H9 (cell line): Measurements from ENCODE around the gene FARS2. TPM values are rescaled to one million over a fixed set of nuclear protein-coding genes. Genes with fewer than 3 reads are reported as not detected.

ENCODE experiments used
- DNase-seq: peaks from one replicate; pipeline ENCODE4 v3.0.0-alpha.2; 2017
- H2AFZ ChIP-seq: one replicate; pipeline ENCODE4 v1.6.1; 2013; ENCODE audit warnings: mild to moderate bottlenecking, low read length, control low read depth, moderate library complexity
- H2AK5ac ChIP-seq: 2 replicates; pipeline ENCODE4 v1.6.1; 2013; ENCODE audit warnings: low read length, control low read depth, mixed read lengths; ENCODE audit not compliant: insufficient read length
- H2BK120ac ChIP-seq: one replicate; pipeline ENCODE4 v1.6.1; 2013; ENCODE audit warnings: low read depth, mild to moderate bottlenecking, low read length, control low read depth, inconsistent platforms; ENCODE audit not compliant: poor library complexity, severe bottlenecking
- H2BK12ac ChIP-seq: 2 replicates; pipeline ENCODE4 v1.6.1; 2013; ENCODE audit warnings: low read length, control low read depth, mixed read lengths, low read depth; ENCODE audit not compliant: insufficient read length
- H2BK15ac ChIP-seq: 2 replicates; pipeline ENCODE4 v1.6.1; 2013; ENCODE audit warnings: low read depth, low read length, control low read depth
- H2BK20ac ChIP-seq: one replicate; pipeline ENCODE4 v1.6.1; 2013; ENCODE audit warnings: low read depth, mild to moderate bottlenecking, low read length, control low read depth, inconsistent platforms; ENCODE audit not compliant: poor library complexity, severe bottlenecking
- H2BK5ac ChIP-seq: 2 replicates; pipeline ENCODE4 v1.6.1; 2013; ENCODE audit warnings: low read length, control low read depth, mixed read lengths; ENCODE audit not compliant: insufficient read length
- H3K14ac ChIP-seq: 2 replicates; pipeline ENCODE4 v1.6.1; 2013; ENCODE audit warnings: low read length, control low read depth; ENCODE audit not compliant: insufficient read depth
- H3K18ac ChIP-seq: 2 replicates; pipeline ENCODE4 v1.6.1; 2013; ENCODE audit warnings: low read depth, mild to moderate bottlenecking, mixed read lengths, low read length, control low read depth; ENCODE audit not compliant: insufficient read length
- H3K23ac ChIP-seq: 2 replicates; pipeline ENCODE4 v1.6.1; 2013; ENCODE audit warnings: low read length, control low read depth, mixed read lengths, low read depth; ENCODE audit not compliant: insufficient read length
- H3K23me2 ChIP-seq: 2 replicates; pipeline ENCODE4 v1.6.1; 2013; ENCODE audit warnings: low read depth, mild to moderate bottlenecking, mixed read lengths, low read length, control low read depth; ENCODE audit not compliant: insufficient read length, poor library complexity, severe bottlenecking
- H3K27ac ChIP-seq: 2 replicates; pipeline ENCODE4 v1.5.1; 2013; ENCODE audit warnings: low read length, control low read depth, mixed read lengths, low read depth; ENCODE audit not compliant: insufficient read length
- H3K27me3 ChIP-seq: 2 replicates; pipeline ENCODE4 v1.6.1; 2013; ENCODE audit warnings: low read length, control low read depth, inconsistent platforms; ENCODE audit not compliant: insufficient read depth
- H3K4ac ChIP-seq: 2 replicates; pipeline ENCODE4 v1.6.1; 2013; ENCODE audit warnings: low read depth, mild to moderate bottlenecking, control low read depth, inconsistent platforms, low read length, moderate library complexity
- H3K4me1 ChIP-seq: 2 replicates; pipeline ENCODE4 v1.6.1; 2013; ENCODE audit warnings: low read length, control low read depth, inconsistent platforms; ENCODE audit not compliant: insufficient read depth
- H3K4me2 ChIP-seq: 2 replicates; pipeline ENCODE4 v1.6.1; 2013; ENCODE audit warnings: low read length, control low read depth, mixed read lengths; ENCODE audit not compliant: insufficient read length, insufficient read depth
- H3K56ac ChIP-seq: 2 replicates; pipeline ENCODE4 v1.6.1; 2013; ENCODE audit warnings: low read depth, mild to moderate bottlenecking, mixed read lengths, low read length, control low read depth; ENCODE audit not compliant: insufficient read length
- H3K79me1 ChIP-seq: 2 replicates; pipeline ENCODE4 v1.6.1; 2013; ENCODE audit warnings: low read depth, mild to moderate bottlenecking, moderate library complexity, low read length, control low read depth, inconsistent platforms; ENCODE audit not compliant: insufficient read depth, poor library complexity, severe bottlenecking
- H3K79me2 ChIP-seq: 2 replicates; pipeline ENCODE4 v1.6.1; 2013; ENCODE audit warnings: low read length, control low read depth, inconsistent platforms; ENCODE audit not compliant: insufficient read depth
- H3K9ac ChIP-seq: 2 replicates; pipeline ENCODE4 v1.6.1; 2013; ENCODE audit warnings: low read length, control low read depth, mixed read lengths; ENCODE audit not compliant: insufficient read length; ENCODE audit errors: extremely low read depth
- H3K9me3 ChIP-seq: one replicate; pipeline ENCODE4 v1.6.1; 2013; ENCODE audit warnings: low read depth, low read length, inconsistent platforms; ENCODE audit not compliant: control insufficient read depth
- H3T11ph ChIP-seq: one replicate; pipeline ENCODE4 v1.6.1; 2013; ENCODE audit warnings: mild to moderate bottlenecking, low read length, control low read depth, inconsistent platforms
- H4K20me1 ChIP-seq: one replicate; pipeline ENCODE4 v1.6.1; 2013; ENCODE audit not compliant: control insufficient read depth, insufficient read length, insufficient read depth
- H4K5ac ChIP-seq: 2 replicates; pipeline ENCODE4 v1.6.1; 2013; ENCODE audit warnings: low read depth, mild to moderate bottlenecking, mixed read lengths, low read length, control low read depth; ENCODE audit not compliant: insufficient read length
- H4K8ac ChIP-seq: replicated peaks from 2 replicates; pipeline ENCODE4 v1.6.1; 2013; ENCODE audit warnings: low read length, control low read depth, mixed read lengths, low read depth; ENCODE audit not compliant: insufficient read length
- H4K91ac ChIP-seq: 2 replicates; pipeline ENCODE4 v1.6.1; 2013; ENCODE audit warnings: low read depth, mild to moderate bottlenecking, moderate library complexity, mixed read lengths, low read length, control low read depth; ENCODE audit not compliant: insufficient read length
- H3K27ac Mint-ChIP-seq, 3 experiments: 2 replicates in 2 of 3; 3 replicates in 1 of 3; pipeline ENCODE4 v1.8.0; 2020 to 2021; ENCODE audit warnings: mixed read lengths in 3 of 3, mild to moderate bottlenecking in 1 of 3, moderate library complexity in 1 of 3
- H3K27me3 Mint-ChIP-seq: 2 replicates; pipeline ENCODE4 v1.8.0; 2021; ENCODE audit warnings: low read depth, mild to moderate bottlenecking, moderate library complexity, mixed read lengths
- H3K36me3 Mint-ChIP-seq, 3 experiments: 2 replicates in 2 of 3; 3 replicates in 1 of 3; pipeline ENCODE4 v1.8.0; 2020 to 2021; ENCODE audit warnings: low read depth in 3 of 3, mixed read lengths in 3 of 3; ENCODE audit not compliant: insufficient read depth in 1 of 3
- H3K4me1 Mint-ChIP-seq, 2 experiments: 2 replicates each; pipeline ENCODE4 v1.8.0; 2020; ENCODE audit warnings: mixed read lengths in 2 of 2
- H3K4me3 Mint-ChIP-seq, 2 experiments: 2 replicates in 1 of 2; 3 replicates in 1 of 2; pipeline ENCODE4 v1.8.0; 2020 to 2021; ENCODE audit warnings: mild to moderate bottlenecking in 2 of 2, mixed read lengths in 2 of 2, moderate library complexity in 1 of 2
- H3K9me3 Mint-ChIP-seq, 2 experiments: 2 replicates in 1 of 2; 3 replicates in 1 of 2; pipeline ENCODE4 v1.8.0; 2020; ENCODE audit warnings: mild to moderate bottlenecking in 2 of 2, mixed read lengths in 2 of 2, moderate library complexity in 1 of 2
- WGBS: extraction: QIAGEN DNeasy Blood & Tissue Kit; methylation state at CpG from one replicate; pipeline ENCODE4 v1.1.7; 2013; ENCODE audit warnings: missing lambda C conversion rate, low lambda C conversion rate, mixed read lengths; ENCODE audit not compliant: insufficient read length; ENCODE audit errors: extremely low coverage; 5-methylcytosine and 5-hydroxymethylcytosine counted together
- total RNA-seq: library from RNA; stranded (reverse); gene quantifications from 2 replicates; pipeline ENCODE4 v1.2.1, GENCODE V29; 2021
- TF ChIP-seq, protein P1 (sequence below): fragments of 200-600 bp; sonication (generic); conservative IDR thresholded peaks from 3 replicates; pipeline ENCODE4 v1.8.0; 2021; ENCODE audit warnings: antibody characterized with exemption, mild to moderate bottlenecking

FARS2 gene
- total RNA-seq, 1 experiment from 2014 or later = 8.5 TPM

DNA sequence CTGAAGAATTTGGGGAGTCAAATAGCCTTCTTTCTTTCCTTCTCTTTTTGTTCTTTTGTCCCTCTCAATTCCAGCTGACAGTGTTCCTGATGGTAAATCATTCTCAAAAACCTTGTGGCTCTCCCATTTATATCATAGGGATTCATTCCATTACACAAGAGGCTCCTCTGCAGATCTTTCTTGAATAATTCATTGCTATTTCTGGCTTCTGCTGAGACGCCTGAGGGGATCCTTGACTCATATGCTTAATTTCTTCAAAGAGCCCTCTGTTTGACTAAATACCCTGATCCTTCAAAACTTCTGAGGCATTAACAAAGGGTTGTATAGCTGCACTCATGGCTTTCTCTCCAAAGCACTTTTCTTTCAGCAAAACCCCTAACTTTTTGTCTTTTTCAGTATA is 289.3 kb downstream of the FARS2 start:
- no peak overlapping the region for H3K4ac ChIP-seq
- H2BK120ac ChIP-seq = no peak overlapping the region
- peaks cover 11 to 19% of the 10 kb centered on the region in 2 experiments for H3K9me3 Mint-ChIP-seq
- no peaks in the 10 kb centered on the region for H3K27me3 Mint-ChIP-seq
- H3T11ph ChIP-seq = no peak overlapping the region
- no peak for DNase-seq
- no peak overlapping the region for H2BK12ac ChIP-seq
- H3K79me2 ChIP-seq = no peaks in the 10 kb centered on the region
- H3K27ac ChIP-seq = no peak overlapping the region
- no peak overlapping the region for H2BK20ac ChIP-seq
- no peak overlapping the region for H3K56ac ChIP-seq
- H4K91ac ChIP-seq = no peak overlapping the region
- H3K9me3 ChIP-seq = no peaks in the 10 kb centered on the region
- H4K20me1 ChIP-seq = no peaks in the 10 kb centered on the region
- no peak overlapping the region for H3K27ac Mint-ChIP-seq
- H3K27me3 ChIP-seq = no peaks in the 10 kb centered on the region
- H2AK5ac ChIP-seq = no peak overlapping the region
- no peaks in the 10 kb centered on the region; the same call in 1 of the 2 replicates for H3K4me1 ChIP-seq
- H2BK15ac ChIP-seq = no peak overlapping the region
- no peaks in the 10 kb centered on the region for H3K23me2 ChIP-seq
- peaks cover 0 to 7% of the 10 kb centered on the region in 2 experiments; a peak in 3 of 4 replicates for H3K4me1 Mint-ChIP-seq
- TF ChIP-seq, protein P1, sequence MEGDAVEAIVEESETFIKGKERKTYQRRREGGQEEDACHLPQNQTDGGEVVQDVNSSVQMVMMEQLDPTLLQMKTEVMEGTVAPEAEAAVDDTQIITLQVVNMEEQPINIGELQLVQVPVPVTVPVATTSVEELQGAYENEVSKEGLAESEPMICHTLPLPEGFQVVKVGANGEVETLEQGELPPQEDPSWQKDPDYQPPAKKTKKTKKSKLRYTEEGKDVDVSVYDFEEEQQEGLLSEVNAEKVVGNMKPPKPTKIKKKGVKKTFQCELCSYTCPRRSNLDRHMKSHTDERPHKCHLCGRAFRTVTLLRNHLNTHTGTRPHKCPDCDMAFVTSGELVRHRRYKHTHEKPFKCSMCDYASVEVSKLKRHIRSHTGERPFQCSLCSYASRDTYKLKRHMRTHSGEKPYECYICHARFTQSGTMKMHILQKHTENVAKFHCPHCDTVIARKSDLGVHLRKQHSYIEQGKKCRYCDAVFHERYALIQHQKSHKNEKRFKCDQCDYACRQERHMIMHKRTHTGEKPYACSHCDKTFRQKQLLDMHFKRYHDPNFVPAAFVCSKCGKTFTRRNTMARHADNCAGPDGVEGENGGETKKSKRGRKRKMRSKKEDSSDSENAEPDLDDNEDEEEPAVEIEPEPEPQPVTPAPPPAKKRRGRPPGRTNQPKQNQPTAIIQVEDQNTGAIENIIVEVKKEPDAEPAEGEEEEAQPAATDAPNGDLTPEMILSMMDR = no peak
- H3K79me1 ChIP-seq = no peaks in the 10 kb centered on the region
- H3K4me3 Mint-ChIP-seq = no peak overlapping the region
- no peak overlapping the region for H3K23ac ChIP-seq
- no CpG with 5 or more reads among the region's 1 CpG for WGBS
- no peak overlapping the region for H2AFZ ChIP-seq
- no peak overlapping the region for H2BK5ac ChIP-seq
- no peak overlapping the region for H3K4me2 ChIP-seq
- peaks cover 20 to 25% (median 22%) of the 10 kb centered on the region in 3 experiments for H3K36me3 Mint-ChIP-seq
- H3K18ac ChIP-seq = no peak overlapping the region
- H4K8ac ChIP-seq = no peak overlapping the region
- H4K5ac ChIP-seq = no peak overlapping the region
- no peak overlapping the region for H3K9ac ChIP-seq
- no peak overlapping the region for H3K14ac ChIP-seq
